ENCODE results near the gene CPNE4.

The CPNE4 gene

DNA sequence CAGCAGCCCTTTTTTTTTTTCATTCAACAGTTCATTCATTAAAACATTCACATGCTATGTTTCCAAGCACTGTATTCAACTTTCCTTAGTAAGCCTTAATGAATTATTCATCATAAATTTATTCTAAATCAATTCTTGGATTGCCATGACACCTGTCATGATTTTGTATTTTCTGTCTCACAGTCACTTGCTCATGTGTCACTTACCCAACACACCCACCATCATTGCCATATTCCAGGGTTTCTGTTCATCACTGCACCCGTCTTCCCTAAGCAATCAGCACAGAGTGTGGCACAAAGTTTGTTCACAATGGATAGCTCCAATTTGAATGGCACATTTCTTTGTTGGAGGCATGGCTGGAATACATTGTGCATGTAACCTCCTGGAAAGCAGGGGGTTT, 27.2 kb downstream of the CPNE4 start:
- TF ChIP-seq TAF1 (IDR thresholded peaks at IDR 0.05; ENCODE audit: borderline replicate concordance, insufficient read depth, low read length), result no peak
- TF ChIP-seq SIN3A (IDR thresholded peaks at IDR 0.05; ENCODE audit: borderline replicate concordance, insufficient read depth, low read length), result no peak
- TF ChIP-seq POLR2AphosphoS5 (IDR thresholded peaks at IDR 0.05; ENCODE audit: low read depth, low read length), result no peak
- TF ChIP-seq, protein P1, sequence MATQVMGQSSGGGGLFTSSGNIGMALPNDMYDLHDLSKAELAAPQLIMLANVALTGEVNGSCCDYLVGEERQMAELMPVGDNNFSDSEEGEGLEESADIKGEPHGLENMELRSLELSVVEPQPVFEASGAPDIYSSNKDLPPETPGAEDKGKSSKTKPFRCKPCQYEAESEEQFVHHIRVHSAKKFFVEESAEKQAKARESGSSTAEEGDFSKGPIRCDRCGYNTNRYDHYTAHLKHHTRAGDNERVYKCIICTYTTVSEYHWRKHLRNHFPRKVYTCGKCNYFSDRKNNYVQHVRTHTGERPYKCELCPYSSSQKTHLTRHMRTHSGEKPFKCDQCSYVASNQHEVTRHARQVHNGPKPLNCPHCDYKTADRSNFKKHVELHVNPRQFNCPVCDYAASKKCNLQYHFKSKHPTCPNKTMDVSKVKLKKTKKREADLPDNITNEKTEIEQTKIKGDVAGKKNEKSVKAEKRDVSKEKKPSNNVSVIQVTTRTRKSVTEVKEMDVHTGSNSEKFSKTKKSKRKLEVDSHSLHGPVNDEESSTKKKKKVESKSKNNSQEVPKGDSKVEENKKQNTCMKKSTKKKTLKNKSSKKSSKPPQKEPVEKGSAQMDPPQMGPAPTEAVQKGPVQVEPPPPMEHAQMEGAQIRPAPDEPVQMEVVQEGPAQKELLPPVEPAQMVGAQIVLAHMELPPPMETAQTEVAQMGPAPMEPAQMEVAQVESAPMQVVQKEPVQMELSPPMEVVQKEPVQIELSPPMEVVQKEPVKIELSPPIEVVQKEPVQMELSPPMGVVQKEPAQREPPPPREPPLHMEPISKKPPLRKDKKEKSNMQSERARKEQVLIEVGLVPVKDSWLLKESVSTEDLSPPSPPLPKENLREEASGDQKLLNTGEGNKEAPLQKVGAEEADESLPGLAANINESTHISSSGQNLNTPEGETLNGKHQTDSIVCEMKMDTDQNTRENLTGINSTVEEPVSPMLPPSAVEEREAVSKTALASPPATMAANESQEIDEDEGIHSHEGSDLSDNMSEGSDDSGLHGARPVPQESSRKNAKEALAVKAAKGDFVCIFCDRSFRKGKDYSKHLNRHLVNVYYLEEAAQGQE (IDR thresholded peaks at IDR 0.05; ENCODE audit: insufficient read depth in 1 of 2, low read depth in 2 of 2, low read length in 2 of 2), result no peak
- no peak for TF ChIP-seq FOXP2 (optimal IDR thresholded peaks at IDR 0.05; ENCODE audit: borderline replicate concordance, extremely low read depth, extremely low read length, insufficient read depth)

DNA sequence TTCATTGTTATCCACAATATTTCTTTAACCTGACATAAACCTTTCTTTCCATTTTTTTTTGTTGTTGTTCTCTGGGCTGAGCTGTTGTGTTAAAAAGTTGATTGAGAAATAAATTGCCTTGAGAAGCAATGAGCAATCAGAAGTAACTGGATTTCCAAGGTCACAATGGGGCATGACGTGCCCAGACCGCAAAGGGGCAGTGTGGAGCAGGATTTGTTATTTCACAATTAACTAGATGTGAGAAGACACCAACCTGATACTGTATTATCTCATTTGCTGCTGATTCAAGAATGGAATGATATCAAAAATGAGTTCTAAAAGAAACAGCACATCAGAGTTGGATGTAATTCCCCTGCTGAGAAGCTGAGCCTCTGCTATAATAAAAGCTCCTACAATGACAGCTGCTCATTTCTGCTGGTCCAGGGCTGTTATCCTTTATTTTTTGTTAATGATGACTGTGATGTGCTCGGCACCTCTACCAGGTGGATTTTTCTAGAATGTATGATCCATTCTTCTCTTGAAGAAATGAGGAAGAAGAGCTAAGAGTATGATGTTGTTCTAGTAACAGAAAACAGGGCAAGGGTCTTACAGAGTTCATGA, 28.1 kb downstream of the CPNE4 start:
- TF ChIP-seq TAF1 (IDR thresholded peaks at IDR 0.05; ENCODE audit: borderline replicate concordance, insufficient read depth, low read length) (no peak), SIN3A (IDR thresholded peaks at IDR 0.05; ENCODE audit: borderline replicate concordance, insufficient read depth, low read length) (no peak), FOXP2 (optimal IDR thresholded peaks at IDR 0.05; ENCODE audit: borderline replicate concordance, extremely low read depth, extremely low read length, insufficient read depth) (no peak), POLR2AphosphoS5 (IDR thresholded peaks at IDR 0.05; ENCODE audit: low read depth, low read length) (no peak)
- TF ChIP-seq, protein P1 (IDR thresholded peaks at IDR 0.05; ENCODE audit: insufficient read depth in 1 of 2, low read depth in 2 of 2, low read length in 2 of 2), result no peak

DNA sequence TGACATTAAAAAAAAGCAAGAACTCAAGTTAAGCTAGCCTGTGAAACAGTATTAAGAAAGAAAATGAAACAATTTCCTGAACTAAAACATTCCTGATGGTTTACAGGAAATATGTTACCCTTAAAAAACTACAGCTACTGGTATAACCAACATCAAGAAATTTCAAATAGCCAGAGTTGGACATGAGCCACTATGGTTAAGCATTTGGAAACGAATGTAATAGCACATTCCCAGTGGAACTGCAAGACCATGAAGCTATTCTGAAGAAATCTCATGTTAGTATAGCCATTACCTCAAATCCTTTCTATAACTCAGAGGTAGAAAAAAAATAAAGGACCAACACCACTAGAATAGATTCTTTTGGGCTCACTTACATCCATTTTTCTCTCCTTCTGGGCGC, 30.2 kb downstream of the CPNE4 start:
- TF ChIP-seq POLR2AphosphoS5 (IDR thresholded peaks at IDR 0.05; ENCODE audit: low read depth, low read length) (no peak), TAF1 (IDR thresholded peaks at IDR 0.05; ENCODE audit: borderline replicate concordance, insufficient read depth, low read length) (no peak), FOXP2 (optimal IDR thresholded peaks at IDR 0.05; ENCODE audit: borderline replicate concordance, extremely low read depth, extremely low read length, insufficient read depth) (no peak), SIN3A (IDR thresholded peaks at IDR 0.05; ENCODE audit: borderline replicate concordance, insufficient read depth, low read length) (no peak)
- TF ChIP-seq, protein P1 (IDR thresholded peaks at IDR 0.05; ENCODE audit: insufficient read depth in 1 of 2, low read depth in 2 of 2, low read length in 2 of 2), result no peak

DNA sequence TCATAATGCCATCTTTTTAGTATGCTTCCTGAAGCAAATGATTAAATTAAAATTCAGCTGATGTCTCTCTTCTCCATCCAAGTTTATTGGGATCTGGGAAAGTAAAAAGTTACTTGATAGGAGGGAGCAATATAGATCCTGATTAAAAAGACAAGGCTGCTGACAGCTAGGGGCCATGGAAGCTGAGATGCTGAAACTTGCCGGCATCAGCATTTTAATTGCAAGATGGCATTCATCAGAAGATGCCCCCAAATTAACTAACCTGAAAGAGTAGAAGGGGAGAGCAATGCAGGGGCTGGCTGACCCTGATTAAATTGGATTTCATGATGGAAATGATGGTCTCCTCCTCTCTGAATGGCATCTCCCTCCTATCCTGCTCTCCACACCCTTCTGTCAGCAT, 31.1 kb downstream of the CPNE4 start:
- TF ChIP-seq, protein P1 (IDR thresholded peaks at IDR 0.05; ENCODE audit: insufficient read depth in 1 of 2, low read depth in 2 of 2, low read length in 2 of 2), result no peak
- TF ChIP-seq TAF1 (IDR thresholded peaks at IDR 0.05; ENCODE audit: borderline replicate concordance, insufficient read depth, low read length) (no peak), SIN3A (IDR thresholded peaks at IDR 0.05; ENCODE audit: borderline replicate concordance, insufficient read depth, low read length) (no peak), FOXP2 (optimal IDR thresholded peaks at IDR 0.05; ENCODE audit: borderline replicate concordance, extremely low read depth, extremely low read length, insufficient read depth) (no peak)

DNA sequence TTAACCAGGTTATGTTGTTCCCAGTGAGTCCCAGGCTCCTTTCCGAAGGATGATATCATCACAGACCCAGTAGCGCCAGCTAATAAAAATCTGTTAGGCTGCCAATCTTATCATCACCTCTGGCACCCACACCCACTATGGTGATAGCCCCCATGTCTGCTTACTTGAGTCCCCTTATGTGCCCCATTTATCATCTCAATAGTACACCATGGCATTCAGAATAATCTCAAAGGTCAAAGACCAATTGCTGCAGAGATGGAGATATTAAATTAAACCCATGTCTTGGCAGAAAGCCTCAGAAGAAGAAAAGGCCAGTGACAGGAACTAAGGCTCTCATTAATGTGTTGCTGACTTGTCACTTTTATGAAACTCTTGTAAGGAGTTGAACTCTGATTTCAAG, 32.8 kb downstream of the CPNE4 start:
- no peak for TF ChIP-seq TAF1 (IDR thresholded peaks at IDR 0.05; ENCODE audit: borderline replicate concordance, insufficient read depth, low read length)
- no peak for TF ChIP-seq POLR2AphosphoS5 (IDR thresholded peaks at IDR 0.05; ENCODE audit: low read depth, low read length)
- TF ChIP-seq FOXP2 (optimal IDR thresholded peaks at IDR 0.05; ENCODE audit: borderline replicate concordance, extremely low read depth, extremely low read length, insufficient read depth), result no peak
